Liver (tissue), 9 donors: ENCODE results near the gene GPR82. TPM values are rescaled to one million over a fixed set of nuclear protein-coding genes. Genes with fewer than 3 reads are reported as not detected.
A peak's percentile ranks its signal among the peaks of the same experiment; 100 is the strongest.

Experiments used
- DNase-seq: peaks from one replicate; pipeline ENCODE4 v3.0.0-alpha.2; 2017; ENCODE audit warnings: low spot score
- H3K27ac ChIP-seq, 2 donors: one replicate each; pipeline ENCODE4 v1.7.0; 2013; ENCODE audit warnings: inconsistent platforms in 2 of 2, low read length in 2 of 2, control low read depth in 1 of 2, low read depth in 1 of 2, mild to moderate bottlenecking in 1 of 2
- H3K27me3 ChIP-seq, 4 donors: one replicate each; pipeline versions ENCODE4 v1.6.1 to v1.7.0; 2013; ENCODE audit warnings: low read length in 3 of 4, inconsistent platforms in 1 of 4, mild to moderate bottlenecking in 1 of 4, moderate library complexity in 1 of 4; ENCODE audit not compliant: control insufficient read depth in 4 of 4, insufficient read depth in 4 of 4
- H3K36me3 ChIP-seq, 4 donors: one replicate each; pipeline versions ENCODE4 v1.6.1 to v1.7.0; 2013; ENCODE audit warnings: low read length in 3 of 4, mild to moderate bottlenecking in 3 of 4, low read depth in 1 of 4, moderate library complexity in 1 of 4; ENCODE audit not compliant: control insufficient read depth in 4 of 4, insufficient read depth in 3 of 4
- H3K4me1 ChIP-seq, 4 donors: one replicate each; pipeline versions ENCODE4 v1.6.1 to v1.7.0; 2013; ENCODE audit warnings: low read length in 3 of 4, mild to moderate bottlenecking in 3 of 4, moderate library complexity in 1 of 4; ENCODE audit not compliant: control insufficient read depth in 4 of 4, insufficient read depth in 4 of 4
- H3K4me3 ChIP-seq, 3 donors: one replicate each; pipeline versions ENCODE4 v1.6.1 to v1.7.0; 2013; ENCODE audit warnings: low read length in 3 of 3, control low read depth in 1 of 3, low read depth in 1 of 3, mild to moderate bottlenecking in 1 of 3
- H3K9ac ChIP-seq, 2 donors: one replicate each; pipeline ENCODE4 v1.7.0; 2013; ENCODE audit warnings: low read length in 2 of 2, mild to moderate bottlenecking in 2 of 2, moderate library complexity in 2 of 2, control low read depth in 1 of 2, low read depth in 1 of 2
- H3K9me3 ChIP-seq, 4 donors: one replicate each; pipeline versions ENCODE4 v1.6.1 to v1.7.0; 2013; ENCODE audit warnings: low read length in 3 of 4; ENCODE audit not compliant: control insufficient read depth in 4 of 4
- EGR1 ChIP-seq, 2 donors: IDR thresholded peaks; 2 replicates each; pipeline ENCODE4 v1.6.1; 2016 to 2018; ENCODE audit warnings: antibody characterized with exemption in 2 of 2, low read depth in 2 of 2
- FOXA1 ChIP-seq: IDR thresholded peaks from 2 replicates; pipeline ENCODE4 v1.6.1; 2016; ENCODE audit warnings: antibody characterized with exemption
- GABPA ChIP-seq, 2 donors: IDR thresholded peaks in 1 of 2; conservative IDR thresholded peaks in 1 of 2; 2 replicates each; pipeline ENCODE4 v1.6.1; 2016; ENCODE audit warnings: antibody characterized with exemption in 2 of 2, mild to moderate bottlenecking in 1 of 2, moderate library complexity in 1 of 2
- HNF4A ChIP-seq, 2 donors: conservative IDR thresholded peaks; 2 replicates each; pipeline ENCODE4 v1.6.1; 2016; ENCODE audit warnings: antibody characterized with exemption in 2 of 2, mild to moderate bottlenecking in 2 of 2
- HNF4G ChIP-seq: IDR thresholded peaks from 2 replicates; pipeline ENCODE4 v1.6.1; 2016; ENCODE audit warnings: antibody characterized with exemption
- JUND ChIP-seq, 2 donors: IDR thresholded peaks; 2 replicates each; pipeline ENCODE4 v1.6.1; 2016; ENCODE audit warnings: antibody characterized with exemption in 2 of 2
- RAD21 ChIP-seq, 2 donors: IDR thresholded peaks; 2 replicates each; pipeline ENCODE4 v1.6.1; 2016; ENCODE audit warnings: antibody characterized with exemption in 2 of 2, mild to moderate bottlenecking in 2 of 2
- RXRA ChIP-seq, 2 donors: IDR thresholded peaks; 2 replicates each; pipeline ENCODE4 v1.6.1; 2017 to 2018; ENCODE audit warnings: antibody characterized with exemption in 2 of 2, mild to moderate bottlenecking in 1 of 2
- TAF1 ChIP-seq: conservative IDR thresholded peaks from 2 replicates; pipeline ENCODE4 v1.6.1; 2016; ENCODE audit warnings: antibody characterized with exemption, mild to moderate bottlenecking
- YY1 ChIP-seq: IDR thresholded peaks from 2 replicates; pipeline ENCODE4 v1.6.1; 2016; ENCODE audit warnings: antibody characterized with exemption, mild to moderate bottlenecking
- WGBS: extraction: QIAGEN DNeasy Blood & Tissue Kit; methylation state at CpG from one replicate; pipeline ENCODE4 v1.1.7; 2013; 5-methylcytosine and 5-hydroxymethylcytosine counted together
- polyA plus RNA-seq, 2 donors: library from polyadenylated mRNA; stranded (reverse) in 1 of 2; unstranded in 1 of 2; fragments of 200-250 nt in 1 of 2; fragments of >200 nt in 1 of 2; fragmentation: Nextera tagmentation in 1 of 2; extraction: Ambion mirVana in 1 of 2; gene quantifications; one replicate each; pipeline versions ENCODE4 v1.2.1 to v1.2.3, GENCODE V29; 2013 to 2015
- total RNA-seq, 2 donors: library from RNA; depleted of rRNA; stranded (reverse); fragments of >200 nt; gene quantifications; one replicate each; pipeline ENCODE4 v1.2.3, GENCODE V29; 2014
- TF ChIP-seq, protein P1 (sequence below): IDR thresholded peaks from 2 replicates; pipeline ENCODE4 v1.6.1; 2016; ENCODE audit warnings: antibody characterized with exemption
- TF ChIP-seq, protein P2 (sequence below): IDR thresholded peaks from 2 replicates; pipeline ENCODE4 v1.6.1; 2016; ENCODE audit warnings: antibody characterized with exemption
- TF ChIP-seq, protein P3 (sequence below): IDR thresholded peaks from 2 replicates; pipeline ENCODE4 v1.6.1; 2016; ENCODE audit warnings: antibody characterized with exemption, mild to moderate bottlenecking
- TF ChIP-seq, protein P4 (sequence below): fragments of 150-350 bp; IDR thresholded peaks from 2 replicates; pipeline ENCODE4 v1.5.1; 2017; ENCODE audit warnings: improper control_type of control experiment, low read depth, low read length; ENCODE audit not compliant: missing input control
- TF ChIP-seq, protein P5 (sequence below): IDR thresholded peaks from 2 replicates; pipeline ENCODE4 v1.6.1; 2016; ENCODE audit warnings: antibody characterized with exemption
- donor health status: healthy.
- donor health status: healthy.
- donor health status: healthy.
- donor health status: healthy.
- donor health status: healthy.

GPR82 gene
- total and polyA plus RNA-seq, 4 donors: 0.14 to 0.67 (median 0.60) TPM

DNA sequence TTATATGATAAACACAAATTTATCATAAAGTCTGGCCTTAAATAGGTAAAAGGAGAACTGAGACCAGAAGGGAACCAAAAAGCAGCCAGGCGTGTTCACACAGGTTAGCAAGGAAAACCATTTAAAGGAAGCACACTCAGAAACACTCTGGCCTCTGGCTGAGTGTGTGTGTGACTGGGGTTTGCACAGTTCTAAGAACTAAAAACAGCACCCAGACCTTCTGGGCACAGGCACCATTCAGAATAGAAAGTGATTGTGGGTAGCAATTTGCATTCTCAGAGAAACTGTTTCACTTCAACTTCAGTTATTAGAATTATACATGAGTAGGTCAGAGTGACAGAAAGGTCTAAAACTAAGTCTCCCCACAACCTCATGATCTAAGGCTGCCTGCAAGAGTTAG is 10.0 kb downstream of the GPR82 start:
- WGBS: 81% methylated on average over 1 of the region's 1 CpG
- no peaks in the 10 kb centered on the region for H3K27me3 ChIP-seq
- H3K36me3 ChIP-seq: no peaks in the 10 kb centered on the region
- DNase-seq: no peak
- H3K27ac ChIP-seq: no peak overlapping the region
- no peaks in the 10 kb centered on the region for H3K9me3 ChIP-seq
- no peak overlapping the region for H3K9ac ChIP-seq
- TF ChIP-seq RXRA (IDR thresholded peaks at IDR 0.05) (no peak), TAF1 (no peak), FOXA1 (no peak), GABPA (IDR thresholded peaks at IDR 0.05 in 1 of 2, conservative IDR thresholded peaks at IDR 0.05 in 1 of 2) (no peak), YY1 (no peak), JUND (IDR thresholded peaks at IDR 0.05) (no peak)
- TF ChIP-seq, protein P1, sequence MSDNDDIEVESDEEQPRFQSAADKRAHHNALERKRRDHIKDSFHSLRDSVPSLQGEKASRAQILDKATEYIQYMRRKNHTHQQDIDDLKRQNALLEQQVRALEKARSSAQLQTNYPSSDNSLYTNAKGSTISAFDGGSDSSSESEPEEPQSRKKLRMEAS: no peak
- TF ChIP-seq, protein P2, sequence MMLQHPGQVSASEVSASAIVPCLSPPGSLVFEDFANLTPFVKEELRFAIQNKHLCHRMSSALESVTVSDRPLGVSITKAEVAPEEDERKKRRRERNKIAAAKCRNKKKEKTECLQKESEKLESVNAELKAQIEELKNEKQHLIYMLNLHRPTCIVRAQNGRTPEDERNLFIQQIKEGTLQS: no peak
- TF ChIP-seq, protein P3, sequence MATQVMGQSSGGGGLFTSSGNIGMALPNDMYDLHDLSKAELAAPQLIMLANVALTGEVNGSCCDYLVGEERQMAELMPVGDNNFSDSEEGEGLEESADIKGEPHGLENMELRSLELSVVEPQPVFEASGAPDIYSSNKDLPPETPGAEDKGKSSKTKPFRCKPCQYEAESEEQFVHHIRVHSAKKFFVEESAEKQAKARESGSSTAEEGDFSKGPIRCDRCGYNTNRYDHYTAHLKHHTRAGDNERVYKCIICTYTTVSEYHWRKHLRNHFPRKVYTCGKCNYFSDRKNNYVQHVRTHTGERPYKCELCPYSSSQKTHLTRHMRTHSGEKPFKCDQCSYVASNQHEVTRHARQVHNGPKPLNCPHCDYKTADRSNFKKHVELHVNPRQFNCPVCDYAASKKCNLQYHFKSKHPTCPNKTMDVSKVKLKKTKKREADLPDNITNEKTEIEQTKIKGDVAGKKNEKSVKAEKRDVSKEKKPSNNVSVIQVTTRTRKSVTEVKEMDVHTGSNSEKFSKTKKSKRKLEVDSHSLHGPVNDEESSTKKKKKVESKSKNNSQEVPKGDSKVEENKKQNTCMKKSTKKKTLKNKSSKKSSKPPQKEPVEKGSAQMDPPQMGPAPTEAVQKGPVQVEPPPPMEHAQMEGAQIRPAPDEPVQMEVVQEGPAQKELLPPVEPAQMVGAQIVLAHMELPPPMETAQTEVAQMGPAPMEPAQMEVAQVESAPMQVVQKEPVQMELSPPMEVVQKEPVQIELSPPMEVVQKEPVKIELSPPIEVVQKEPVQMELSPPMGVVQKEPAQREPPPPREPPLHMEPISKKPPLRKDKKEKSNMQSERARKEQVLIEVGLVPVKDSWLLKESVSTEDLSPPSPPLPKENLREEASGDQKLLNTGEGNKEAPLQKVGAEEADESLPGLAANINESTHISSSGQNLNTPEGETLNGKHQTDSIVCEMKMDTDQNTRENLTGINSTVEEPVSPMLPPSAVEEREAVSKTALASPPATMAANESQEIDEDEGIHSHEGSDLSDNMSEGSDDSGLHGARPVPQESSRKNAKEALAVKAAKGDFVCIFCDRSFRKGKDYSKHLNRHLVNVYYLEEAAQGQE: no peak
- no peak overlapping the region for H3K4me3 ChIP-seq
- no peaks in the 10 kb centered on the region for H3K4me1 ChIP-seq

DNA sequence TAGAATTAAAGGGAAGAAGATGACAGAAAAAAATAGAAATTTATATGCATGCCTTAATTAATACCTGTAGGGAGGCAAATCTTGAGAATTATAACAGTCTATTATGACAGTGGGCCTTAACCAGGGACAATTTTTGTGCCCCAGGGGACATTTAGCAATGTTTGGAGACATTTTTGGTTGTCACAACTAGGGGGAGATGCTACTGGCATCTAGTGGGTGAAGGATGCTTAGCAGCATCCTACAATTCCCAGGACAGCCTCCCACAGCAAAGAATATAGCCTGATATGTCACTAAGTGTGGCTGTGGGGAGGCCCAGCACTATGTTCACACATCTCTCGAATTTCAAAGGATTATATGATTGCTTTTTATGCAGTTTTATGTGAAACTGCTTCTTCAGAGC is 10.5 kb downstream of the GPR82 start:
- H3K27ac ChIP-seq: no peak overlapping the region
- 41% methylated on average over 1 of the region's 1 CpG for WGBS
- no peak overlapping the region for H3K4me3 ChIP-seq
- TF ChIP-seq RAD21 (IDR thresholded peaks at IDR 0.05) (peak; percentile 68 to 77), HNF4G (no peak)
- TF ChIP-seq, protein P4, sequence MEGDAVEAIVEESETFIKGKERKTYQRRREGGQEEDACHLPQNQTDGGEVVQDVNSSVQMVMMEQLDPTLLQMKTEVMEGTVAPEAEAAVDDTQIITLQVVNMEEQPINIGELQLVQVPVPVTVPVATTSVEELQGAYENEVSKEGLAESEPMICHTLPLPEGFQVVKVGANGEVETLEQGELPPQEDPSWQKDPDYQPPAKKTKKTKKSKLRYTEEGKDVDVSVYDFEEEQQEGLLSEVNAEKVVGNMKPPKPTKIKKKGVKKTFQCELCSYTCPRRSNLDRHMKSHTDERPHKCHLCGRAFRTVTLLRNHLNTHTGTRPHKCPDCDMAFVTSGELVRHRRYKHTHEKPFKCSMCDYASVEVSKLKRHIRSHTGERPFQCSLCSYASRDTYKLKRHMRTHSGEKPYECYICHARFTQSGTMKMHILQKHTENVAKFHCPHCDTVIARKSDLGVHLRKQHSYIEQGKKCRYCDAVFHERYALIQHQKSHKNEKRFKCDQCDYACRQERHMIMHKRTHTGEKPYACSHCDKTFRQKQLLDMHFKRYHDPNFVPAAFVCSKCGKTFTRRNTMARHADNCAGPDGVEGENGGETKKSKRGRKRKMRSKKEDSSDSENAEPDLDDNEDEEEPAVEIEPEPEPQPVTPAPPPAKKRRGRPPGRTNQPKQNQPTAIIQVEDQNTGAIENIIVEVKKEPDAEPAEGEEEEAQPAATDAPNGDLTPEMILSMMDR: peak; percentile 43
- DNase-seq: no peak
- no peak overlapping the region for H3K9ac ChIP-seq
- no peaks in the 10 kb centered on the region for H3K4me1 ChIP-seq
- no peaks in the 10 kb centered on the region for H3K27me3 ChIP-seq
- no peaks in the 10 kb centered on the region for H3K36me3 ChIP-seq
- H3K9me3 ChIP-seq: no peaks in the 10 kb centered on the region

DNA sequence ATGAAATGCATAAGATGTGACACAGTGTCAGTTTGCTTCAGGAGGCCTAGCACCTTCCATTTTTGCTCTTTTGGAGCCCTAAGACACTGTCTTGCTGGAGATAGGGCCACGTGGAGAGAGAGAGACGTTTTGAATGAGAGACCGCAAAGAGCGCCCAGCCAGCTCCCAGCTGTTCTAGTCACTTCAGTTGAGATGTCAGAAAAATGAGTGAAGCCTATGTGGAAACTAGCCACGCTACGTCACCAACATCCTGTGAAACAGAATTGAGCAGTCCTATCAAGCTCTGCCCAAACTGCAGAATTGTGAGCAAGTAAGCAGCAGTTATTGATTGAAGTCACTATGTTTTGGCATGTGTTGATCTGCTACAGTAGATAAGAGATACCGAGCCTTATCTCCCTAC is 13.1 kb downstream of the GPR82 start:
- Histone ChIP-seq H3K4me1 (no peaks in the 10 kb centered on the region), H3K9ac (no peak overlapping the region), H3K9me3 (no peaks in the 10 kb centered on the region), H3K36me3 (no peaks in the 10 kb centered on the region), H3K27ac (no peak overlapping the region), H3K27me3 (no peaks in the 10 kb centered on the region), H3K4me3 (no peak overlapping the region)
- 83% methylated on average over 7 of the region's 7 CpGs for WGBS
- no peak for DNase-seq
- TF ChIP-seq FOXA1 (no peak), GABPA (IDR thresholded peaks at IDR 0.05 in 1 of 2, conservative IDR thresholded peaks at IDR 0.05 in 1 of 2) (no peak), HNF4A (conservative IDR thresholded peaks at IDR 0.05) (no peak), EGR1 (IDR thresholded peaks at IDR 0.05; ENCODE audit: low read depth in 2 of 2) (no peak)
- TF ChIP-seq, protein P5, sequence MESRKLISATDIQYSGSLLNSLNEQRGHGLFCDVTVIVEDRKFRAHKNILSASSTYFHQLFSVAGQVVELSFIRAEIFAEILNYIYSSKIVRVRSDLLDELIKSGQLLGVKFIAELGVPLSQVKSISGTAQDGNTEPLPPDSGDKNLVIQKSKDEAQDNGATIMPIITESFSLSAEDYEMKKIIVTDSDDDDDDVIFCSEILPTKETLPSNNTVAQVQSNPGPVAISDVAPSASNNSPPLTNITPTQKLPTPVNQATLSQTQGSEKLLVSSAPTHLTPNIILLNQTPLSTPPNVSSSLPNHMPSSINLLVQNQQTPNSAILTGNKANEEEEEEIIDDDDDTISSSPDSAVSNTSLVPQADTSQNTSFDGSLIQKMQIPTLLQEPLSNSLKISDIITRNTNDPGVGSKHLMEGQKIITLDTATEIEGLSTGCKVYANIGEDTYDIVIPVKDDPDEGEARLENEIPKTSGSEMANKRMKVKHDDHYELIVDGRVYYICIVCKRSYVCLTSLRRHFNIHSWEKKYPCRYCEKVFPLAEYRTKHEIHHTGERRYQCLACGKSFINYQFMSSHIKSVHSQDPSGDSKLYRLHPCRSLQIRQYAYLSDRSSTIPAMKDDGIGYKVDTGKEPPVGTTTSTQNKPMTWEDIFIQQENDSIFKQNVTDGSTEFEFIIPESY: no peak
- TF ChIP-seq, protein P4: no peak
- TF ChIP-seq, protein P2: no peak
